IMR-90 (cell line): ENCODE data around the gene PIK3R5. TPM values are rescaled to one million over a fixed set of nuclear protein-coding genes. Genes with fewer than 3 reads are reported as not detected.

Experiments used
- ATAC-seq: fragments of 200-7000 bp; cut with Tn5 transposase; 2 replicates; pipeline ENCODE4 v1.9.1; 2020; ENCODE audit warnings: low read depth, mild to moderate bottlenecking, moderate library complexity
- BruUV-seq: library from RNA; stranded (reverse); fragments of 400-500 nt; replicated peaks from 2 replicates; lab custom pipeline; 2021; lab: Mats Ljungman, UMichigan
- CTCF ChIA-PET: fragments of 300-600 bp; formaldehyde crosslinking; extraction: SDS; loops from one replicate; lab custom pipeline; 2021; ENCODE audit warnings: antibody characterized with exemption; lab: Yijun Ruan, JAX
- POLR2A ChIA-PET: fragments of 300-600 bp; sonication (Branson Sonifier 250); formaldehyde crosslinking; loops from one replicate; lab custom pipeline; 2022; ENCODE audit warnings: antibody characterized with exemption; ENCODE audit not compliant: unreplicated experiment; lab: Charles Lee
- DNase-seq: peaks from one replicate; pipeline ENCODE4 v3.0.0; 2013
- H2AFZ ChIP-seq: replicated peaks from 2 replicates; pipeline ENCODE3; 2013; ENCODE audit warnings: low read length, mild to moderate bottlenecking; ENCODE audit not compliant: poor library complexity
- H2AK5ac ChIP-seq: 2 replicates; pipeline ENCODE4 v1.6.1; 2013; ENCODE audit warnings: low read depth, low read length, inconsistent platforms
- H2AK9ac ChIP-seq: replicated peaks from 2 replicates; pipeline ENCODE3; 2013; ENCODE audit warnings: mild to moderate bottlenecking, low read depth, low read length, moderate library complexity; ENCODE audit not compliant: poor library complexity
- H2BK120ac ChIP-seq: 2 replicates; pipeline ENCODE4 v1.6.1; 2013; ENCODE audit warnings: low read depth, low read length, inconsistent platforms
- H2BK15ac ChIP-seq: 3 replicates; pipeline ENCODE4 v1.6.1; 2013; ENCODE audit warnings: low read depth, low read length, inconsistent platforms
- H2BK20ac ChIP-seq: 2 replicates; pipeline ENCODE4 v1.6.1; 2013; ENCODE audit warnings: low read depth, mild to moderate bottlenecking, inconsistent platforms, low read length, moderate library complexity
- H2BK5ac ChIP-seq: 2 replicates; pipeline ENCODE4 v1.6.1; 2013; ENCODE audit warnings: mild to moderate bottlenecking, low read depth, low read length, inconsistent platforms; ENCODE audit not compliant: poor library complexity, severe bottlenecking
- H3K14ac ChIP-seq: replicated peaks from 2 replicates; pipeline ENCODE4 v1.6.1; 2013; ENCODE audit warnings: low read depth, low read length, inconsistent platforms
- H3K18ac ChIP-seq: 2 replicates; pipeline ENCODE4 v1.6.1; 2013; ENCODE audit warnings: low read depth, low read length, control low read depth
- H3K23ac ChIP-seq: 2 replicates; pipeline ENCODE4 v1.6.1; 2013; ENCODE audit warnings: low read depth, low read length, inconsistent platforms
- H3K27ac ChIP-seq: 2 replicates; pipeline ENCODE4 v1.5.1; 2013; ENCODE audit warnings: mild to moderate bottlenecking, control low read depth, low read length; ENCODE audit not compliant: insufficient read depth
- H3K27me3 ChIP-seq: 2 replicates; pipeline ENCODE4 v1.6.1; 2013; ENCODE audit warnings: low read length; ENCODE audit not compliant: control insufficient read depth, insufficient read depth
- H3K36me3 ChIP-seq: 2 replicates; pipeline ENCODE4 v1.6.1; 2013; ENCODE audit warnings: low read length, mixed read lengths; ENCODE audit not compliant: control insufficient read depth, insufficient read depth
- H3K4ac ChIP-seq: 2 replicates; pipeline ENCODE4 v1.6.1; 2013; ENCODE audit warnings: low read depth, low read length, inconsistent platforms
- H3K4me1 ChIP-seq: 2 replicates; pipeline ENCODE4 v1.6.1; 2013; ENCODE audit warnings: low read length, mixed read lengths; ENCODE audit not compliant: control insufficient read depth, insufficient read depth
- H3K4me2 ChIP-seq: 2 replicates; pipeline ENCODE4 v1.6.1; 2013; ENCODE audit warnings: low read depth, mild to moderate bottlenecking, control low read depth, low read length, moderate library complexity
- H3K4me3 ChIP-seq: 2 replicates; pipeline ENCODE4 v1.5.1; 2013; ENCODE audit warnings: low read depth, mild to moderate bottlenecking, control low read depth, low read length, moderate library complexity; ENCODE audit not compliant: insufficient read depth
- H3K56ac ChIP-seq: 2 replicates; pipeline ENCODE4 v1.6.1; 2013; ENCODE audit warnings: low read length, inconsistent platforms; ENCODE audit not compliant: insufficient read depth; ENCODE audit errors: extremely low read depth
- H3K79me1 ChIP-seq, 2 experiments: 2 replicates each; pipeline ENCODE4 v1.6.1; 2013; ENCODE audit warnings: low read length in 2 of 2, inconsistent platforms in 1 of 2, low read depth in 1 of 2
- H3K9ac ChIP-seq: 2 replicates; pipeline ENCODE4 v1.6.1; 2013; ENCODE audit warnings: low read depth, low read length, control low read depth
- H3K9me1 ChIP-seq: 2 replicates; pipeline ENCODE4 v1.6.1; 2013; ENCODE audit warnings: low read length, inconsistent platforms; ENCODE audit not compliant: insufficient read depth
- H3K9me3 ChIP-seq: 2 replicates; pipeline ENCODE4 v1.6.1; 2013; ENCODE audit warnings: low read length; ENCODE audit not compliant: control insufficient read depth, insufficient read depth
- H4K20me1 ChIP-seq: 2 replicates; pipeline ENCODE4 v1.6.1; 2013; ENCODE audit warnings: low read length, inconsistent platforms; ENCODE audit not compliant: insufficient read depth
- H4K5ac ChIP-seq: 2 replicates; pipeline ENCODE4 v1.6.1; 2013; ENCODE audit warnings: mild to moderate bottlenecking, low read depth, low read length, control low read depth
- H4K8ac ChIP-seq, 2 experiments: 2 replicates each; pipeline ENCODE4 v1.6.1; 2013; ENCODE audit warnings: low read depth in 2 of 2, low read length in 2 of 2, control low read depth in 1 of 2, inconsistent platforms in 1 of 2
- H4K91ac ChIP-seq: 2 replicates; pipeline ENCODE4 v1.6.1; 2013; ENCODE audit warnings: low read depth, low read length, inconsistent platforms; ENCODE audit not compliant: insufficient read depth
- BHLHE40 ChIP-seq: fragments of 150-350 bp; IDR thresholded peaks from 2 replicates; pipeline ENCODE4 v1.6.1; 2016; ENCODE audit warnings: mild to moderate bottlenecking, low read depth, low read length
- CEBPB ChIP-seq: IDR thresholded peaks from 2 replicates; pipeline ENCODE4 v1.6.1; 2012; ENCODE audit warnings: low read depth, low read length, improper control_type of control experiment
- CHD1 ChIP-seq: IDR thresholded peaks from 2 replicates; pipeline ENCODE4 v1.6.1; 2012; ENCODE audit warnings: low read depth, low read length, improper control_type of control experiment
- ELK1 ChIP-seq: fragments of 150-350 bp; IDR thresholded peaks from 2 replicates; pipeline ENCODE4 v1.6.1; 2016; ENCODE audit warnings: low read depth, mild to moderate bottlenecking, low read length, moderate library complexity, borderline replicate concordance
- FOS ChIP-seq: fragments of 150-350 bp; IDR thresholded peaks from 2 replicates; pipeline ENCODE4 v1.6.1; 2016; ENCODE audit warnings: low read depth, low read length
- MAFK ChIP-seq: IDR thresholded peaks from 2 replicates; pipeline ENCODE4 v1.6.1; 2012; ENCODE audit warnings: low read depth, low read length, improper control_type of control experiment
- MXI1 ChIP-seq: IDR thresholded peaks from 2 replicates; pipeline ENCODE4 v1.6.1; 2012; ENCODE audit warnings: low read depth, mild to moderate bottlenecking, low read length, moderate library complexity, borderline replicate concordance
- RCOR1 ChIP-seq: IDR thresholded peaks from 2 replicates; pipeline ENCODE4 v1.6.1; 2012; ENCODE audit warnings: mild to moderate bottlenecking, low read length, improper control_type of control experiment; ENCODE audit not compliant: insufficient replicate concordance
- RFX5 ChIP-seq: IDR thresholded peaks from 2 replicates; pipeline ENCODE4 v1.8.0; 2012; ENCODE audit warnings: low read depth, mild to moderate bottlenecking, low read length, moderate library complexity
- SMC3 ChIP-seq: fragments of 150-350 bp; IDR thresholded peaks from 2 replicates; pipeline ENCODE4 v1.6.1; 2016; ENCODE audit warnings: low read depth, mild to moderate bottlenecking, antibody characterized with exemption, low read length, moderate library complexity
- WGBS, 2 experiments: methylation state at CpG; one replicate each; pipeline versions ENCODE4 v1.1.5 to v1.1.7; 2013; ENCODE audit warnings: missing lambda C conversion rate in 2 of 2; ENCODE audit not compliant: insufficient read length in 1 of 2; ENCODE audit errors: extremely low coverage in 2 of 2; 5-methylcytosine and 5-hydroxymethylcytosine counted together
- dilution Hi-C: fragments of 300-500 bp; cut with HindIII; formaldehyde crosslinking; loops from one replicate; pipeline ENCODE4 v1.14.3; 2018; ENCODE audit warnings: low sequenced_read_pairs; ENCODE audit not compliant: unreplicated experiment
- in situ Hi-C: fragments of 300-500 bp; cut with MboI; formaldehyde crosslinking; loops from 3 replicates; pipeline ENCODE4 v1.14.3; 2019; ENCODE audit warnings: low sequenced_read_pairs, inconsistent platforms, mixed read lengths
- intact Hi-C: fragments of 100-400 bp; cut with micrococcal nuclease; formaldehyde crosslinking; loops from 2 replicates; pipeline ENCODE4 v1.10.0; 2022
- polyA plus RNA-seq, 3 experiments: library from polyadenylated mRNA; depleted of rRNA; stranded (reverse); fragments of >200 nt; gene quantifications; 2 replicates each; pipeline ENCODE4 v1.2.3, GENCODE V29; 2012; ENCODE audit warnings: low replicate concordance in 1 of 3
- total RNA-seq: library from RNA; depleted of rRNA; stranded (reverse); fragments of >200 nt; gene quantifications from 2 replicates; pipeline ENCODE4 v1.2.3, GENCODE V29; 2012
- TF ChIP-seq, protein P1 (sequence below): fragments of 150-350 bp; IDR thresholded peaks from 2 replicates; pipeline ENCODE4 v1.6.1; 2017; ENCODE audit warnings: mild to moderate bottlenecking, antibody characterized with exemption, low read length, low read depth

Gene PIK3R5
- total and polyA plus RNA-seq, 2 of the 4 experiments (the other 2 are of a cell fraction) = not detected

GRCh38 chr17:8837563-8838075 is 127.9 kb downstream of the PIK3R5 start:
- H2AK5ac ChIP-seq = no peak overlapping the region
- no peaks in the 10 kb centered on the region for H3K9me1 ChIP-seq
- TF ChIP-seq RFX5 = no peak
- TF ChIP-seq BHLHE40 = no peak
- no peak for TF ChIP-seq SMC3
- TF ChIP-seq ELK1 = no peak
- TF ChIP-seq MXI1 = no peak
- TF ChIP-seq MAFK = no peak
- no peak for TF ChIP-seq CEBPB
- TF ChIP-seq RCOR1 = no peak
- no peak for TF ChIP-seq FOS
- TF ChIP-seq, protein P1, sequence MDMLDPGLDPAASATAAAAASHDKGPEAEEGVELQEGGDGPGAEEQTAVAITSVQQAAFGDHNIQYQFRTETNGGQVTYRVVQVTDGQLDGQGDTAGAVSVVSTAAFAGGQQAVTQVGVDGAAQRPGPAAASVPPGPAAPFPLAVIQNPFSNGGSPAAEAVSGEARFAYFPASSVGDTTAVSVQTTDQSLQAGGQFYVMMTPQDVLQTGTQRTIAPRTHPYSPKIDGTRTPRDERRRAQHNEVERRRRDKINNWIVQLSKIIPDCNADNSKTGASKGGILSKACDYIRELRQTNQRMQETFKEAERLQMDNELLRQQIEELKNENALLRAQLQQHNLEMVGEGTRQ = no peak
- TF ChIP-seq CHD1 = no peak
- H3K27me3 ChIP-seq = no peaks in the 10 kb centered on the region
- H2BK15ac ChIP-seq = no peak overlapping the region
- H3K4me1 ChIP-seq = no peaks in the 10 kb centered on the region
- H3K9ac ChIP-seq = no peak overlapping the region
- dilution Hi-C loops = no loop called here
- H3K4me3 ChIP-seq = no peak overlapping the region
- CTCF ChIA-PET = no interaction called here
- H3K18ac ChIP-seq = no peak overlapping the region
- POLR2A ChIA-PET = no interaction called here
- H4K5ac ChIP-seq = no peak overlapping the region
- H3K23ac ChIP-seq = no peak overlapping the region
- in situ Hi-C loops = no loop called here
- no peak overlapping the region for H2BK20ac ChIP-seq
- BruUV-seq = no TSS peak
- no peak for DNase-seq
- whole genome bisulfite sequencing, 2 experiments = no CpG with 5 or more reads among the region's 8 CpGs
- H3K4ac ChIP-seq = no peak overlapping the region
- H2AK9ac ChIP-seq = no peak overlapping the region
- H3K9me3 ChIP-seq = no peaks in the 10 kb centered on the region
- no peak overlapping the region for H3K4me2 ChIP-seq
- H3K56ac ChIP-seq = no peak overlapping the region
- no peak overlapping the region for H4K91ac ChIP-seq
- no peak overlapping the region for H3K27ac ChIP-seq
- H4K20me1 ChIP-seq = no peaks in the 10 kb centered on the region
- H2BK120ac ChIP-seq = no peak overlapping the region
- no peak overlapping the region for H2BK5ac ChIP-seq
- H3K14ac ChIP-seq = no peak overlapping the region
- H3K36me3 ChIP-seq = no peaks in the 10 kb centered on the region
- ATAC-seq = no peak
- H4K8ac ChIP-seq = no peak overlapping the region
- intact Hi-C loops = no loop called here
- H2AFZ ChIP-seq = peak overlapping the region; percentile 32
- no peaks in the 10 kb centered on the region for H3K79me1 ChIP-seq
